GM10248 (cell line): ENCODE results near the gene PSMG3.

Source experiments
- CTCF ChIA-PET: fragments of 300-600 bp; sonication (Branson Sonifier 250); formaldehyde crosslinking; extraction: SDS; loops from one replicate; lab custom pipeline; 2021; ENCODE audit warnings: antibody characterized with exemption; lab: Yijun Ruan, JAX
- POLR2A ChIA-PET: fragments of 350-650 bp; sonication (Branson Sonifier 250); formaldehyde crosslinking; extraction: SDS; loops from one replicate; lab custom pipeline; 2020; ENCODE audit warnings: antibody characterized with exemption; lab: Yijun Ruan, JAX
- DNase-seq: peaks from one replicate; pipeline ENCODE4 v3.0.0; 2012; ENCODE audit errors: extremely low spot score
- TF ChIP-seq, protein P1 (sequence below): IDR thresholded peaks from 2 replicates; pipeline ENCODE4 v1.5.1; 2012; ENCODE audit warnings: mild to moderate bottlenecking, low read depth; ENCODE audit errors: extremely low read depth, missing control alignments, control extremely low read depth

PSMG3 gene

DNA sequence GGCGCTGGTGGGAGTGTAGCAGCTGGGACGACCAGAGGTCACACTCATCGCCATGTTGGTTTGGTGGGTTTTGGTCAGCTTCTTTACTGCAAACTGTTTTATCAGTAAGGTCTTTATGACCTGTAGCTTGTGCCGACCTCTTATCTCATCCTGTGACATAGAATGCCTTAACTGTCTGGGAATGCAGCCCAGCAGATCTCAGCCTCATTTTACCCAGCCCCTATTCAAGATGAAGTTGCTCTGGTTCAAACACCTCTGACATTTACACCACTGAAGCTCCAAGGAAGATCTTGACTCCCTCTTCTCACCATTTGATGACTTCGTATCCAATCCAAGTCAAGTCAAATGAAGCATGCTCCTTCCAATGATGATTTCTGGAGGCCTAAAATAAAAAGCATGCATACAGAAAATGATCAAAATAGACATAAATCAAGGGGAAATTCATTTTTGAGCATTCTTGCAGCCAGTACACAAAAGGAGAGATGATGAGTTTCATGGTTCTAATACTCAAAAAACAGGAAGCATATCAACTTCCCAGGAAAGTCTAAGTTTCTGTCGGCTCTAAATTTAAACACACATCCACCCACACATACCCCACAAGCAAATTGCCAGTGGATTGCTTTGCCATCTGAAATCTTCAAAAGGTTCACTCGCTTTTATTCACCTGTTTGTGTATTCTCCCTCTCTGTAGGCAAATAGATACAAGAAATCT is 2.4 kb upstream of the PSMG3 start:
- no peak for DNase-seq
- TF ChIP-seq, protein P1, sequence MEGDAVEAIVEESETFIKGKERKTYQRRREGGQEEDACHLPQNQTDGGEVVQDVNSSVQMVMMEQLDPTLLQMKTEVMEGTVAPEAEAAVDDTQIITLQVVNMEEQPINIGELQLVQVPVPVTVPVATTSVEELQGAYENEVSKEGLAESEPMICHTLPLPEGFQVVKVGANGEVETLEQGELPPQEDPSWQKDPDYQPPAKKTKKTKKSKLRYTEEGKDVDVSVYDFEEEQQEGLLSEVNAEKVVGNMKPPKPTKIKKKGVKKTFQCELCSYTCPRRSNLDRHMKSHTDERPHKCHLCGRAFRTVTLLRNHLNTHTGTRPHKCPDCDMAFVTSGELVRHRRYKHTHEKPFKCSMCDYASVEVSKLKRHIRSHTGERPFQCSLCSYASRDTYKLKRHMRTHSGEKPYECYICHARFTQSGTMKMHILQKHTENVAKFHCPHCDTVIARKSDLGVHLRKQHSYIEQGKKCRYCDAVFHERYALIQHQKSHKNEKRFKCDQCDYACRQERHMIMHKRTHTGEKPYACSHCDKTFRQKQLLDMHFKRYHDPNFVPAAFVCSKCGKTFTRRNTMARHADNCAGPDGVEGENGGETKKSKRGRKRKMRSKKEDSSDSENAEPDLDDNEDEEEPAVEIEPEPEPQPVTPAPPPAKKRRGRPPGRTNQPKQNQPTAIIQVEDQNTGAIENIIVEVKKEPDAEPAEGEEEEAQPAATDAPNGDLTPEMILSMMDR = no peak
- ChIA-PET POLR2A (no interaction called here), CTCF (no interaction called here)

DNA sequence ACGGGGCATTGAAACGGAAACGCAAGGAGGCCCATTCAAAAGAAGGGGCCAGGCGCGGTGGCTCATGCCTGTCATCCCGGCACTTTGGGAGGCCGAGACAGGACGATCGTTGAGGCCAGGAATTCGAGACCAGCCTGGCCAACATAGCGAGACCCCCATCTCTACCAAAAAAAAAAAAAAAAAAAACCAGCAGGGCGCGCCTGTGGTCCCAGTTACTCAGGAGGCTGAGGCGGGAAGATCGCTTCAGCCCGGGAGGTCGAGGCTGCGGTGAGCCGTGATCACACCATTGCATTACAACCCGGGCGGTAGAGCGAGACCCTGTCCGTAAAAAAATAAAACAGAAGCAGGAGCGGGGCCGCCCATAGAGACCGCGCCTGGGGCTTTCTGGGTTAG is 396 bp downstream of the PSMG3 start:
- DNase-seq = no peak
- POLR2A ChIA-PET = no interaction called here
- CTCF ChIA-PET = interaction anchor here (1.6 kb wide), 1 partner anchor 10 kb away, joined by 5 read pairs; no protein-coding TSS in a partner anchor
- TF ChIP-seq, protein P1 = no peak

DNA sequence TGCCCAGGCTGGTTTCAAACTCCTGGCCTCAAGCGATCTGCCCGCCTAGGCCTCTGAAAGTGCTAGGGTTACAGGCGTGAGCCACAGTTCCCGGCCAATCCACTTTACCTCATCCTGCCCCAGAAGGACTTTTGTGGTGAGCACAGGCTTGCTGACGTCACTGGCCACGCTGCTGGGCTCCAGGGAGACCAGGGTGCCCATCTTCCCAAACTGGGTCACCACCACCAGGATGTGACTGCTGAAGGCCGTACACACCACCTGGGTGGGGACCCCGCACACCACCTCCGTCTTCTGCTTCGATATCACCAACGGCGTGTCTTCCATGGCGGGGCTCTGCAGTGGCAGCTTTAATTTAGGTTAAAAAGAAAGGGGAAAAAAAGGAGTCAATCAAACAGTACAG is 816 bp downstream of the PSMG3 start:
- TF ChIP-seq, protein P1 = no peak
- POLR2A ChIA-PET = no interaction called here
- no peak for DNase-seq
- CTCF ChIA-PET = no interaction called here

DNA sequence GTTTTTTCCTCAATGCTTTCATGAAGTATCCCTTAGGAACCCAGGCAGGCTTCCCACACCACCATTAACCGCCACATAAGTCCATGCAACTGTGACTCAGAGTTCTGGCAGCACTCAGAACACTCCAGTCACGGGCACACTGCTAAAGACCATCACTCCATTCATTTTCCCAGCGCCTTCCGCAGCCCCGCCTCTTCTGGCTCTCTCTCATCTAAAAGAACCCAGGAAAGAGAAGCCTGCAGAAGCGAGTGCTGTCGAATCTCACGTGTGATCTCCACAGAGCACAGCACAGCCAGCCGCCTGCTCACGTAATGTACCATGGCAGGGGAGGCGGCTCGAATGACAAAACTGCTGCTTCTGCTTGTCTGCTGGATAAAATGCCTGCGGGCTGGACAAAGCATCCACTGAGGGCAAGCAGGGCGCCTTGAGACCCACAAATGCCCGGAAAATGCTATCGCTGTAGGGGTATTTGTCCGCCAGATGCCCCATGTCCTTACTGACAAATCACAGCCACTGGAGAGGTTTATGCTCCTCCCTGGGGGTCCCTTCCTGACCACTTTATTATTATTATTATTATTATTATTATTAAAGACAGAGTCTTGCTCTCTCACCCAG is 1.8 kb downstream of the PSMG3 start:
- ChIA-PET POLR2A (no interaction called here), CTCF (interaction anchor here (2.1 kb wide), 1 partner anchor 10 kb away, joined by 5 read pairs; no protein-coding TSS in a partner anchor)
- DNase-seq = no peak
- TF ChIP-seq, protein P1 = no peak

DNA sequence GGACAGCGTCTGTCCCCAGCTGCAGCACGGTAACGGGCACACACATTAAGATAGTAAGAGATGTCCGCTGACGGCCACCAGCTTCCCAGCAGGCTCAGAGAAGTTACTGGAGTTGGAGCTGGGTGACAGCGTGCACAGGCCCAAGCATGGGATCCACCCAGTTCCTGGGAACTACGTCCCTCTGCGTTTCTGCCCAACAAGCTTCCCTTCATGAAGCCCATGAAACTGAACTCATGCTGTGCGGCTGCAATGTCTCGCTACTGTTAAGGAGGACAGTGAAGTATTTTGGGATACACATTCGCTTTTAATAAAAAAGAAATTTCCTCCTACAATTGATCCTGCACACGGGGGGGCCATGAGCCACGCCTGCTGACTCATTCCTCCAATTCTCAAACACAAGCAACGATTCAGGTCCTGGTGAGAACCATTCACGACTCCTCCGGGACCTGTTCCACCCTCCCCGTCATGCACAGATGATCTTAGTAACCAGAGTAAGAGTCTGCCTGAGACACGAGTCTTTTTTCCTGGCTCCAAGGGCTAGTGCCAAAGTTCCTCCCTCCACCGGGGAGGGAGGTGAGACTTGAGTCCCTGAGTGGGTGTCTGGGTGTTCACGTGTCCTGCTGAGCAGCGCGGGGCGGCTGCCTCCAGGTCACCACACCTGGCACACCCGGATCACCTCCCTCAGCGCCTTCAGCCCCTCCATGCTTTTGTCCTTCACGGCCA is 2.6 kb downstream of the PSMG3 start:
- ChIA-PET CTCF (interaction anchor here (2.1 kb wide), 1 partner anchor 9 kb away, joined by 5 read pairs; no protein-coding TSS in a partner anchor), POLR2A (no interaction called here)
- DNase-seq = no peak
- TF ChIP-seq, protein P1 = no peak

DNA sequence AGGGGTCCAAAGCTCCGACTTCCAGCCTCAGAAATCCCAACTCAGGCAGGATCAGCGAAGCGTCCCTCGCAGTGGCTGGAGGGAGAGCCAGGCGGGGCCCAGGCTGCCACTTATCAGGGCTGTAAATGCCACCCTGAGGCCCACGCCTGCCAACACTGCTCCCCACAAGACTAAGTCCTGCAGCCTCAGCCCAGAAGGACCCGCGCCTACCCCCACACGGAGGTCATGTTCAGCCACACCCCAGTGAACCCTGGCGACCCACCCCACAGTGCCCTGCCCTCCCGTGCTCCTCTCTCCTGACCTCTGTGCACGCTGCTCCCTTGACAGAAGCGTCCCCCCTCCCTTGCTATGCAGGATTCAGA is 3.2 kb downstream of the PSMG3 start:
- ChIA-PET CTCF (interaction anchor here (2.1 kb wide), 1 partner anchor 9 kb away, joined by 5 read pairs; no protein-coding TSS in a partner anchor), POLR2A (no interaction called here)
- no peak for DNase-seq
- TF ChIP-seq, protein P1 = no peak
